Gastrocnemius medialis (tissue), 4 donors: ENCODE results near the gene CXorf58.

Experiments
- CTCF ChIP-seq, 5 experiments: fragments of 450-650 bp in 3 of 5; fragments of 200-600 bp in 2 of 5; sonication (generic) in 2 of 5; IDR thresholded peaks in 4 of 5; conservative IDR thresholded peaks in 1 of 5; 1 replicate in 4 of 5; 2 replicates in 1 of 5; pipeline ENCODE4 v1.5.1; 2016 to 2019; ENCODE audit warnings: antibody characterized with exemption in 5 of 5, mild to moderate bottlenecking in 3 of 5, moderate library complexity in 3 of 5
- POLR2A ChIP-seq, 2 donors: fragments of 450-650 bp; IDR thresholded peaks; one replicate each; pipeline ENCODE4 v1.6.1; 2017; ENCODE audit warnings: antibody characterized with exemption in 2 of 2, mild to moderate bottlenecking in 2 of 2, moderate library complexity in 2 of 2

DNA sequence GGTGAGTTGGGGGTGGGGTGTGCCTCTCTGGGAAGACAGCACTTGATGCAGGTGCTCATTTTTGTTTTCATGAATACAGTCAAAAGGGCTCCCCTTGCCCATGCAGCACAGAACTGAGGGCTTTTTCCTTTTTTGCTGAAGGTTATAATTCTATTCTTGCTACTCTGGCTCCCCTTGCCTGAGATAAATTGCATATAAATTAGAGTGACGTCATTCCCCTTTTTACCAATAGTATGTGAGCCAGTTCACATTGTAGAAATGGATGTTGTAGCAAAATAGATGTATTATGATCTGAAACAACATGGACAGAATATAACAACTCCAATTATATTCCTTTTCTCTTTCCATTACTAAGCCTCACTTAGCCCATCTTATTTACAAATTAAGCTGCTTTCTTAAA, 28.4 kb downstream of the CXorf58 start:
- no peak for TF ChIP-seq CTCF (IDR thresholded peaks at IDR 0.05 in 4 of 5, conservative IDR thresholded peaks at IDR 0.05 in 1 of 5)
- no peak for TF ChIP-seq POLR2A (IDR thresholded peaks at IDR 0.05)
